HG02938 (cell line): ENCODE results near the gene S100Z.
"Not testable (repeated sequence)": the region's sequence is repeated elsewhere in the genome, so short reads cannot be mapped to it uniquely, and the experiment has no call there.

Source experiments
- ATAC-seq: cut with Tn5 transposase; IDR thresholded peaks from one replicate; pipeline ENCODE4 v1.9.1; 2021; ENCODE audit warnings: mild to moderate bottlenecking, moderate library complexity; ENCODE audit not compliant: unreplicated experiment

S100Z gene

DNA sequence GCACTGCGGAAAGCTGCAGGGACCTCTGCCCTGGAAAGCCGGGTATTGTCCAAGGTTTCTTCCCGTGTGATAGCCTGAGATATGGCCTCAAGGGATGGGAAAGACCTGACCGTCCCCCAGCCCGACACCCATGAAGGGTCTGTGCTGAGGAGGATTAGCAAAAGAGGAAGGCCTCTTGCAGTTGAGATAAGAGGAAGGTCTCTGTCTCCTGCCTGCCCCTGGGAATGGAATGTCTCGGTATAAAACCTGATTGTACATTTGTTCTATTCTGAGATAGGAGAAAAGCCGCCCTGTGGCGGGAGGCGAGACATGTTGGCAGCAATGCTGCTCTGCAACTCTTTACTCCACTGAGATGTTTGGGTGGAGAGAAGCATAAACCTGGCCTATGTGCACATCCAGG is 95.4 kb downstream of the S100Z start:
- ATAC-seq, result not testable (repeated sequence)

DNA sequence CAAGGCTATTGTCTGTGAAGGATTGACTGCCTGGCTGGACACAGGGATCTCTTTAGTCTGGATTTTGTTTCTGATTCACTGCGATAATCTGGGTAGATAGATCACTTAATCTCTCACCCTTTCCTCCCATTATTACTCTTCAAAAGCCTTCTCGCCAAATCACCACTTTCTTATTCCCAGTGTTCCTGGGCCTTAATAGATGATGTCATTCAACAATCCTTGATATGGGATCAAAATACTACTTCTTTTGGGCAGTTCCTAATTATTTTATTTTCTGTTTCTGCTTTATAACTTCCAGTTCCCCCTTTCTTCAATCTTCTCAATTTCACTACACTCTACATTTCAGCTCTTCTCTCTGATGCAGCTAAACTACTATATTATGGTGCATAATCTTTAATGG is 96.3 kb downstream of the S100Z start:
- no peak for ATAC-seq

GRCh38 chr5:76947082-76947503 is 97.3 kb downstream of the S100Z start:
- ATAC-seq, result no peak

DNA sequence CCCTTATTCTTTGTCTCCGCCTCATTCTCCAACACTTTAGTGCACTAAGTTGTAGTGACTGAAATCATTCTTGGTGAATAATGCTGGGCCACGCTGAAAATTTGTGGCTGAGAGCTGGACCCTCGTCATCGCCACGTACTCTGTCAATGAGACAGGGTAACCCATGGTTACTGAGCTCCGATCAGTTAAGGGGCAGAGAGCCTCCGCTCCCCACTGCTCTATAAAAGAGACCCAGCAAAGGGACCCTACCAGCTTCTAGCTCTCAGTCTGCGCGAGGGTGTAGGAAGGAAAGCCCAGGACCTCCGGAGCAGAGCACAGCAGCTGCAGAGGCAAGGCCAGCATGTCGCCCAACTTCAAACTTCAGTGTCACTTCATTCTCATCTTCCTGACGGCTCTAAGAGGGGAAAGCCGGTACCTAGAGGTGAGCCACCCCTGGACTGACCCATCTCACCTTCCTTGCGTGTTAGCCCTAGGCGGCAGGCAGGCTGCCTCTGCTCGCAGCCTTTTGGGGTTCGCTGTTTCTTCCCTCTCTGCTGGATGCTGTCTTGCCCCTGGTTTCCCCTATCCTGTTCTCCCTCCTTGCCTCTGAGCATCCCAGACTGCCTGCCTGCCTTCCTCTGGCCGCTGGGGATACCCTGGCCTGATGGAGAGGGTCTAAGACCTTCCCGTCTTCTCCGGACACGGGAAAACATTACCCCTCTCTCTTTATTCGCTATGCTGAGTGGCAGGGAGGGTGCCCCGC is 103.2 kb downstream of the S100Z start, which contains the start of gene CRHBP:
Gene CRHBP, plus strand, starts transcription at position 251 of the 742 bp plus-strand sequence. Its CDS starts 90 bp downstream, at position 341.
- no peak for ATAC-seq

DNA sequence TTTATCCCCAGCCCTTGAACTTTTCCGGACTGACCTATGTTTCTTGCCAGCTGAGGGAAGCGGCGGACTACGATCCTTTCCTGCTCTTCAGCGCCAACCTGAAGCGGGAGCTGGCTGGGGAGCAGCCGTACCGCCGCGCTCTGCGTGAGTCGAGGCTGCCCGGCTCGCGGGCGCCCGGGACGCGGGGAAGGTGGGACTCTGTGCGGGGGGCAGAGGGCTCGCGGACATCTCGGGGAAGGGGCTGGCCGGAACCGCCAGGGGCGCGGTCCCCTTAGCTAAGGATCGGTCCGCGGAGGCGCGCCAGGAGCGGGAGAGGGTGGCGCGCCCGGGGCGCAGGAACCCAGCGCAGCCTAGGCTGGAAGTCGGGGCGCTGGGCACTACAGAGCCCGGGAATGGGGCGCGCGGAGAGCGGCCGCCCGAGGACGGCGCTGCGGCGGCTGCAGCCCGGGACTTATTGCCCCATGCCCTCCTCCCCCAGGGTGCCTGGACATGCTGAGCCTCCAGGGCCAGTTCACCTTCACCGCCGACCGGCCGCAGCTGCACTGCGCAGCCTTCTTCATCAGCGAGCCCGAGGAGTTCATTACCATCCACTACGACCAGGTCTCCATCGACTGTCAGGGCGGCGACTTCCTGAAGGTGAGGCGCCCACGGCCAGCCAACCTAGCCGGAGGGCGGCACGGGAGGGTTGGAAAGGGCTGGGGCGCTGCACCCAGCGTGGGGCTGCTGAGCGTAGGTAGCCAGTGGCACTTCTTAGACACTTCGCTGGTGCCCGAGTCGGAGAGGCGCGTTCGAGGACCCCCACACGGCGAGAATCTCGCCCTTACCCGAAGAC is 104.0 kb downstream of the S100Z start:
- ATAC-seq, result no peak

- no peak for ATAC-seq
Observed at GRCh38 chr5:76954383-76954763, 104.6 kb downstream of the S100Z start.

DNA sequence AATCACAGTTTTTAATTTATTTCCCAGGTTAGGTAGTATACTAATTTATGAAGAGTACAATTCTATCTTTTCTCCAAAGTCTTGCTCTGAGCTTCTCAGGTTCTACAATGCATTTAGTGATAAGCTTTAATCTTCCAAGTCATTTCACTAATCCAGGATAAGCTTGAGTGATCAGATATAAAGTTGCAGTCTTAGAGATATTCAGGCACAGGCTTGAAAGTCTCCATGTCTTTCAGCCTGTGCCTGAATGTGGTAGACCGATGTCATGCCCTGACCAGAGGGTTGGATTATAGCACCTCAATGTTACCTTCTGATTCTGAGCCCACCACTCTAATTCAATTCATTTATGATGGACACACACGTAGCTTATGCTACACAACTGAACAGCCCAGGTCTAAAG is 106.2 kb downstream of the S100Z start:
- ATAC-seq, result no peak

- ATAC-seq, result no peak
Observed at GRCh38 chr5:76958991-76959767, 109.4 kb downstream of the S100Z start.

- no peak for ATAC-seq
Observed at GRCh38 chr5:76960004-76960625, 110.3 kb downstream of the S100Z start.

- ATAC-seq, result no peak
Observed at GRCh38 chr5:76964060-76964459, 114.2 kb downstream of the S100Z start.
